ENCODE data around the gene BRD7. TPM values are rescaled to one million over a fixed set of nuclear protein-coding genes. Genes with fewer than 3 reads are reported as not detected.
A peak's percentile ranks its signal among the peaks of the same experiment; 100 is the strongest.

BRD7 gene
- total and polyA plus RNA-seq, 2 experiments from 2014 or later = 51.2 to 51.3 TPM

- no peak overlapping the region for H2AFZ ChIP-seq
- no peaks in the 10 kb centered on the region for H3K79me2 ChIP-seq
- H3K9me2 ChIP-seq (replicated peaks; ENCODE audit: insufficient read depth) = no peaks in the 10 kb centered on the region
- TF ChIP-seq EZH2 (IDR thresholded peaks at IDR 0.05; ENCODE audit: borderline replicate concordance) (no peak), EZH2phosphoT487 (IDR thresholded peaks at IDR 0.05; ENCODE audit: low read depth, severe bottlenecking, unreplicated experiment) (no peak), CTCF (IDR thresholded peaks at IDR 0.05; ENCODE audit: poor library complexity) (no peak)
- WGBS (ENCODE audit: low lambda C conversion rate, missing lambda C conversion rate) = 87% methylated on average over 9 of the region's 9 CpGs
- H4K20me1 ChIP-seq (ENCODE audit: insufficient read depth, poor library complexity, severe bottlenecking) = no peaks in the 10 kb centered on the region
- H3K4me3 ChIP-seq = no peak overlapping the region
- no peak overlapping the region for H3K27ac ChIP-seq
- H3K36me3 ChIP-seq (replicated peaks; ENCODE audit: insufficient read depth, low read depth) = no peaks in the 10 kb centered on the region
- H3K4me1 ChIP-seq (ENCODE audit: insufficient read depth) = no peaks in the 10 kb centered on the region
- H3K9me3 ChIP-seq (ENCODE audit: low read depth) = no peaks in the 10 kb centered on the region
- DNase-seq (ENCODE audit: low spot score) = no peak
- no peaks in the 10 kb centered on the region for H3K27me3 ChIP-seq
- no peak overlapping the region for H3K4me2 ChIP-seq
Observed at GRCh38 chr16:50318796-50319578, 49.8 kb downstream of the BRD7 start.

- Histone ChIP-seq H3K36me3 (replicated peaks; ENCODE audit: insufficient read depth, low read depth) (no peaks in the 10 kb centered on the region), H3K79me2 (no peaks in the 10 kb centered on the region), H3K4me1 (ENCODE audit: insufficient read depth) (no peaks in the 10 kb centered on the region), H3K4me3 (no peak overlapping the region), H3K27me3 (no peaks in the 10 kb centered on the region), H3K27ac (no peak overlapping the region), H2AFZ (no peak overlapping the region), H3K9me3 (ENCODE audit: low read depth) (no peaks in the 10 kb centered on the region), H4K20me1 (ENCODE audit: insufficient read depth, poor library complexity, severe bottlenecking) (no peaks in the 10 kb centered on the region), H3K4me2 (no peak overlapping the region), H3K9me2 (replicated peaks; ENCODE audit: insufficient read depth) (no peaks in the 10 kb centered on the region)
- no peak for DNase-seq (ENCODE audit: low spot score)
- 84% methylated on average over 10 of the region's 10 CpGs for whole genome bisulfite sequencing (ENCODE audit: low lambda C conversion rate, missing lambda C conversion rate)
- TF ChIP-seq CTCF (IDR thresholded peaks at IDR 0.05; ENCODE audit: poor library complexity) (no peak), EZH2phosphoT487 (IDR thresholded peaks at IDR 0.05; ENCODE audit: low read depth, severe bottlenecking, unreplicated experiment) (no peak), EZH2 (IDR thresholded peaks at IDR 0.05; ENCODE audit: borderline replicate concordance) (no peak)
Observed at GRCh38 chr16:50316848-50317630, 51.7 kb downstream of the BRD7 start.

GRCh38 chr16:50316102-50316847 is 52.5 kb downstream of the BRD7 start:
- DNase-seq (ENCODE audit: low spot score) = peak; percentile 4
- Histone ChIP-seq H3K9me2 (replicated peaks; ENCODE audit: insufficient read depth) (no peaks in the 10 kb centered on the region), H3K4me2 (no peak overlapping the region), H3K9me3 (ENCODE audit: low read depth) (no peaks in the 10 kb centered on the region), H3K79me2 (no peaks in the 10 kb centered on the region), H2AFZ (no peak overlapping the region), H3K27ac (no peak overlapping the region), H3K27me3 (no peaks in the 10 kb centered on the region), H3K36me3 (replicated peaks; ENCODE audit: insufficient read depth, low read depth) (no peaks in the 10 kb centered on the region), H3K4me1 (ENCODE audit: insufficient read depth) (no peaks in the 10 kb centered on the region), H3K4me3 (no peak overlapping the region), H4K20me1 (ENCODE audit: insufficient read depth, poor library complexity, severe bottlenecking) (no peaks in the 10 kb centered on the region)
- WGBS (ENCODE audit: low lambda C conversion rate, missing lambda C conversion rate) = 82% methylated on average over 12 of the region's 12 CpGs
- TF ChIP-seq EZH2 (IDR thresholded peaks at IDR 0.05; ENCODE audit: borderline replicate concordance) = no peak
- no peak for TF ChIP-seq EZH2phosphoT487 (IDR thresholded peaks at IDR 0.05; ENCODE audit: low read depth, severe bottlenecking, unreplicated experiment)
- TF ChIP-seq CTCF (IDR thresholded peaks at IDR 0.05; ENCODE audit: poor library complexity) = no peak
